GM19467 (cell line): ENCODE results near the gene CWF19L1.

Experiments
- ATAC-seq: cut with Tn5 transposase; IDR thresholded peaks from one replicate; pipeline ENCODE4 v1.9.1; 2021; ENCODE audit warnings: mild to moderate bottlenecking, moderate library complexity; ENCODE audit not compliant: unreplicated experiment

The CWF19L1 gene

GRCh38 chr10:100183481-100183880 lies 84.0 kb downstream of the CWF19L1 start:
- ATAC-seq = no peak

- no peak for ATAC-seq
Measured at GRCh38 chr10:100182908-100183307, 84.5 kb downstream of the CWF19L1 start.
